ENCODE measurements around the gene PLD6.
"Not testable (repeated sequence)": the region's sequence is repeated elsewhere in the genome, so short reads cannot be mapped to it uniquely, and the experiment has no call there.

Gene PLD6

DNA sequence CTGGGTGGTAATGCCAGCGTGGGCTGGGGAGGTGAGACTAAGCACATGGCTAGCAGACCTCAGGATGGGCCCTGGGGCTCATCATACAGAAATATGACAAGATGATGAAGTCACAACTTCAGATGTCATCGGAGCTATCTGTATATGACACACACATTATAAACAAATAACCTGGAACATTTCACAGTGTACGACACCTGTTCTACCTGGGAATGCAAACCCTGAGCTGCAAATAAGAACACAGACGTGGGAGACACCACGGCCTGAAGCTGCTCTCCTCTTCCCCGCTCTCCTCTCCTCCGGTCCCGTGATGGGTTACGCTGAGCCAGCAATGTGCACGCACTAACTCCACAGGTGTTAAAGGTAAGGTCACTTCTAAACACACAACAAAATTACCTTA lies 4.9 kb downstream of the PLD6 start:
- no peak for DNase-seq (ENCODE audit: low read depth in 2 of 3, low spot score in 1 of 3)

DNA sequence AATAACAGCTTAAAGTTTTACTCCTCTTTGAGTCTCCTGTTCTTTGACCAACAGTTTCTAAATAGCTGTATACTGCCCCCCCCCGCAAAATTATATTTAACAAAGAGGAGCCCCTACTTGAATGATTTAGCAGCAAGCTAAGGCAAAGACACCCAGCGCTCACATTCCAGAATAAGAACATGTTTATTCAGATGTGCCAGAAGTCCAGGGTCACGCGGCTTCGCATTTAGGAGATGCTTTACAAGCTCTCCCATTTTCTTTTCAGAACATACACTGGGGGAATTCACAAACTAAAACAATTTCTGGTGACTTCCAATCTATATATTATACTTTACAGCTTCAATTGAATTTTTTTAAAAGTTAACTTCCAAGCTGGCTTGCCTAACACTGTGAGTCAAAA lies 5.3 kb downstream of the PLD6 start:
- no peak for DNase-seq (ENCODE audit: low read depth in 2 of 3, low spot score in 1 of 3)

DNA sequence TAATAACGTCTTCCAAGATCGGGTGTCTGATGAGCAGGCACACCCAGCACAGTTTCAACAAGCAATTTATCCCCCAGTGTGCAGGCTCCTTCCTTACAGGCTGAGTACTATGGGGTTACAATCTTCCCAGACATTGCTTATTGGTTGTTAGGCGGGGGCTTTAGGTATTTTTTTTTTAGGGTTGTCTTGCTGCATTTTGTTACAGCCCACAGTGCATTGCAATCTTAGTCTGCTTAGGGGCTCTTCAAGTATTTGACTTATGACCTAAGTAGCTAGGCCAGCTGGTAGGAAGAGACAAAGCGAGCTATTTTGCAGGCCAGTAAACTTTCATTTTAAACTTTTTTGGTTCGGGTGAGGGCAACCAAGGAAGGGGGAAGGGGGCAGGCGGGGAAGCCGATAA lies 5.8 kb downstream of the PLD6 start:
- no peak for DNase-seq (ENCODE audit: low read depth in 2 of 3, low spot score in 1 of 3)

DNA sequence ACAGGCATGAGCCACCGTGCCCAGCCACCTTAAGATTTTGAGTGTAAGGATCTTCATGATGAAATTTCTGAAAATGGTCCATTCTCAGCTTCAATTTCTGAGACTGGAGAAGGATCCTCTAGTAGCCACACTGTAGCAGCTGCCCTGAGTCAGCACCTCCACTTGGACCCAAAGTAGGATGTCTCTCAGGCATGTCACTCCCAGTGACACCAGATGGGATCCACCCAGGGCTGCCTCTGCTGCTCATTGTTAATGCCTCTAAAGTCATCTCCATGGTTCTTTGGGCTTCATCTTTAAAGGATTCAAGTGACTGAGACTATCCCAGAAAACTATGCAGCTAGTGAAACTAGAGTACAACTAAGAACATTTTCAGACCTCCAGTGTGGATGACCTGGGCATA lies 7.9 kb downstream of the PLD6 start:
- DNase-seq (ENCODE audit: low read depth in 2 of 3, low spot score in 1 of 3), result no peak

DNA sequence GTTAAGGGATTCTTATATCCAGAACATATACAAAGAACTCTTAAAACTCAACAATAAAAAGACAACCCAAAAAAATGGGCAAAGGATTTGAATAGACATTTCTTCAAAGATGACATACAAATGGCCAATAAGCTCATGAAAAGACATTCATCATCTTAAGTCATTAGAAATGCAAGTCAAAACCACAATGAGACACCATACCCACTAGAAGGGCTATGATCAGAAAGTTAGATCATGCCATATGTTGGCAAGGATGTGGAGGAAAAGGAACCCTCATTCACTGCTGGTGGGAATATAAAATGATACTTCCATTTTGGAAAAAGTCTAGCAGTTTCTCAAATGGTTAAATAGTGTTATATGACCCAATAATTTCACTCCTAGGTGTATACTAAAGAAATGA lies 9.4 kb downstream of the PLD6 start:
- no peak for DNase-seq (ENCODE audit: low read depth in 2 of 3, low spot score in 1 of 3)

DNA sequence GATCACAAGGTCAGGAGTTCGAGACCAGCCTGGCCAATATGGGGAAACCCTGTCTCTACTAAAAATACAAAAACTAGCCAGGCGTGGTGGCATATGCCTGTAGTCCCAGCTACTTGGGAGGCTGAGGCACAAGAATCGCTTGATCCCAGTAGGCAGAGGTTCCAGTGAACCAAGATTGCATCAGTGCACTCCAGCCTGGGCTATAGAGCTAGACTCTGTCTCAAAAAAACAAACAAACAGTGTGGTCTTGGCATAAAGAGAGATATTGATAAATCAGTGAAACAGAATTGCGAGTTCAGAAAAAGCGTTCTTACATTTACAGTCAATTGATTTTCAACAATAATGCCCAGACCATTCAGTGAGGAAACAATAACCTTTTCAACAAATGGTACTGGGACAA lies 10.7 kb downstream of the PLD6 start:
- DNase-seq (ENCODE audit: low read depth in 2 of 3, low spot score in 1 of 3), result not testable (repeated sequence)

DNA sequence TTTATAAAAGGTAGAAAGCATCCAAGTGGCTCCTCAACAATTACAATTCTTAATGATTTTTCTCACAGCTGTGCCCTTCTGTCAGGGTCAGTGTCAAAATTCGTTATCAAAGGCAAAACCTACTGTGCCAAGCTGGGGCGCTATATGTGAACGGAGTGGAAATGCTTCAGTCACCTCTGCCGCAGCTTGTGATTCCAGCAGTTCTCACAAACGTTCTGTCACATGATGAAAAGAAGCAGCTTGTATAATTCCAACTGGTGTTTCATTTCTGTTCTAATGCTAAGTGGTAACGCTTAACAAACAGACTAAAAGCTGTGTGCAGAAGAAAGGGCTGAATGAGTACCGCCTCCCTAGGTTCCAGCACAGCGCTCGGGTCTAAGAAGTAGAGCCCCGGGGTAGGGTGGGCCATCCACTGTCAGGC lies 14.2 kb downstream of the PLD6 start:
- no peak for DNase-seq (ENCODE audit: low read depth in 2 of 3, low spot score in 1 of 3)

DNA sequence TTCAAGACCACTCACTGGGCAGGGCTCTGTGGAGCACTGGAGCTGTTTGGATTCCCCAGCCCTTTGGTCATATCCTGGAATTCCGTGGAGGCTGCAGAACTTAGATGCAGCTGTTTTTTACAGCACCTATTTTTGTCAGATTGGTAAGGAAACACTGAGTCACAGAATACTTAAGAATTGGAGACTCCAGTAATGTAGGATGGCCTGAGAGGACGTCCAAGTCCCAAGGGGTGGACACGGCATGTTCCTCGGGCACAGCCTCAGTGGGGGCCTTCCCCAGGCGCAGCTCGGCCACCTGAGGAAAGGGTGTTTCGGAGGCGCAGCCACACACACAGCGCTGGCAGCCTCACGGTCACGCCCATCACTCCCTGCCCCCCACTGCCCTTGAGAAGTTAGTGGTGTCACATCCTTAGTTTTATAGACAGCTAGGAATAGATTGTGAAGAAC lies 14.8 kb downstream of the PLD6 start:
- DNase-seq (ENCODE audit: low read depth in 2 of 3, low spot score in 1 of 3), result no peak

DNA sequence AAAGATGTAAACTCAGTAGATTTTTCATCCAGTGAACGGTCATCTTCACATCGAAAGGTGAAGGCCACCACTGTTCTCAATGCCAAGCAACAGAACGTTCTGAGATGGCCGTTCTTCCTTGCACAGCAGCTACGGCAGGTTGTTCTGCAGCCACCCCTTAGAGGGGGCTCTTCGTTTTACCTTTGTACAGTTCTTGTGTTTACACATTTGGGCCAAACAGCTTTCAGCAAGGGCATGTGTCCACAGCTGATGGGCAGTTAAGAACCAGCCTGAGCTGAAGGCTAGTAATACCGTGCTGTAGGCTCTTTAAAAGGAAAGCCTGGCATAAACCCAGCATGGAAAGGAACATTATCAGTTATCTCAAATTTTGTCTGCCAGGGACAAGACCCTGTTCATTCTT lies 15.9 kb downstream of the PLD6 start:
- DNase-seq (ENCODE audit: low read depth in 2 of 3, low spot score in 1 of 3), result no peak

DNA sequence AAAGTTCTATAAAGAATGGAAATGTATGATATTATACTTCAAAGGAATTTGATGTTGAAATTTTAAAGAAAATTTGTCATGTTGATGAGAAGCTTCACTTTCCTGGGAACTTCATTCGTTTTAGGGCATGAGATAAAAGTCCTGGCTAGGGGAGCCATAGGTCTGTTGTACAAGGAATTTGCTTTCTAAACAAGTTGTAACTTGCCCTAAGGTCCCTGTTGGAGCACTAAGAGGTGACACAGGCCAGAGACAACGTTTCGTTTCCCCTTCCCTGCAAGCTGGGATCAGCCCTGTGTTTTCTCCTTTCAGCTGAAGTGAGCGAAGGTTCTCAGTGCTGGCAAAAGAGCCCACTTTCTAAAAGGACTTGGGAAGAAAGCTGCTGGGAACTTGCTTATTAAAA lies 16.6 kb downstream of the PLD6 start:
- DNase-seq (ENCODE audit: low read depth in 2 of 3, low spot score in 1 of 3), result no peak

DNA sequence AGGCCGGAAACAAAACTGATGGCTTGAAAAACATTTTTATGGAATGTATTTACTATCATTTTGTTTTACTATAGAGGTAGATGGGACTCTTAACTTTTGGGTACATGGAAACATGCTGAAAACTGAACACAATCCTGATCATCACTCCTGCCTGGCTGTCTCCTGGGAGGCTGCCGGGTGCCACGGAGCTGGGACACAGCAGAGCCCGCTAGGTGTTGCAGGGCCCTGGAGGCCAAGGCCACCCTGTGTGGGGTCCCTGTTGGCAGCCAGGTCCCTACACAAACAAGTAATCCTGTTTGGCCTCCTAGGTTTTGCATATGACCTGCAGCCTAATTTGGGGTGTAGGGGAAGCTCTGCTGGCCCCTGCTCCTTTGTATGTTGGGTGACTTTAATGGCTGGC lies 17.5 kb downstream of the PLD6 start:
- DNase-seq (ENCODE audit: low read depth in 2 of 3, low spot score in 1 of 3), result no peak

DNA sequence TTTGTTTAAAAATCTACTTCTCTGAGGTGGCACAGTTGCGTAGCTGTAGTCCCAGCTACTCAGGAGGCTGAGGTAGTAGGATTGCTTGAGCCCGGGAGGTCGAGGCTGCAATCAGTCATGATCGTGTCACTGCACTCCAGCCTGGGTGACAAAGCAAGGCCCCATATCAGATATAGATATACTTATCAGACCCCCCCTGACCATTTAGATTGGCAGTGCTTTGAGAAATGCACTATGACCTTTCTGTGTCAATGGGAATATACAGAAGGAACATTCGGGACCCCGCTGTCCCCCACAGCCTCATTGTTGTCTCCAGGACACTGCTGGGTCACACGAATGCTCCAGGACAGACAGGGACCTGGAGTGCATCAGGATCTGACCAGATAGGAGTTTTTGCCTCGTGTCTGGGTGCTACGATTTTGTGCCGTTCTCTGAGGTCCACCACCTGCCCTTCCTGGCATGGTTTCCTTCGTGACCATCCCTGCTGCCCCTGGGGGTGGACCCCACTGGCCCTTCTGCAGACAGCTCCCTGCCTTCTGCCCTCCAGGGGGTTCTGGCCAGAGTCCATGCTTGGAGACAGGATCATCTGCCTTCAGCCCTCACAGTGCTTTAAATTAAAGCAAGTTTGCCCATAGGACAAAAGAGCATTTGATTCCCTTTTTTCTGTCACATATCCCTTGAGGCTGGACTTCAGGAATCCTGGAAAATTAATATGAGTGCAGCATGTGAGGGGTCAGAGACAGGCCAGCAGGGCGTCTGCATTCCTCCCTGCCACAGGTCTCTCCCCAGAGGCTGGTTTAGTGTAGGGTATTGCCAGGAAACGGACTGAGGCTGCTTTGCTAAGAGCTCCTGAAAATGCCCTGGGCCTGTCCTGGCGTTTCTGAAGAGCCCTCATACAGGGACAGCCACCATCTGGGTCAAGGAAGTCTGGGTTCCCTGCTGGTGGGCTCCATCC lies 19.3 kb downstream of the PLD6 start:
- DNase-seq (ENCODE audit: low read depth in 2 of 3, low spot score in 1 of 3), result no peak

DNA sequence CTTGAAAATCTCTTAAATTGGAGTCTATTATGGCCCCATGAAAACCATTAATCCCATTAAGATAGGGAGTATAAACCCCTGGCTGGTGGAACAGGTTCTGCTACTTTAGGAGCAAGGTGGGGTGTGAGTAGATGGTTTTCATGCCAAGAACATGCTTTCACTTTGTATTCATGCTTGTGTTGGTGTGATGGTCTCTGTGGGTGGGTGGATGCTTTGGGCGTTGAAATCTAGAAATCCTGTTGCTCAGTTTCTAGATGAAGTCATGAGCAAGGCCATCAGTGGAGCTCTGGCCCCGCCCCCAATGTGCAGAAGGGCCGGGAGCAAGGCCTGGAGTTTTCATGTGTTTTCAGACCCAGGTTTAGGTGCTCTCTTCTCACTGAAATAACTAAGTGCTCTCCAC lies 20.1 kb downstream of the PLD6 start:
- peak; percentile 44 to 62 (median 55) for DNase-seq (ENCODE audit: low read depth in 2 of 3, low spot score in 1 of 3)

DNA sequence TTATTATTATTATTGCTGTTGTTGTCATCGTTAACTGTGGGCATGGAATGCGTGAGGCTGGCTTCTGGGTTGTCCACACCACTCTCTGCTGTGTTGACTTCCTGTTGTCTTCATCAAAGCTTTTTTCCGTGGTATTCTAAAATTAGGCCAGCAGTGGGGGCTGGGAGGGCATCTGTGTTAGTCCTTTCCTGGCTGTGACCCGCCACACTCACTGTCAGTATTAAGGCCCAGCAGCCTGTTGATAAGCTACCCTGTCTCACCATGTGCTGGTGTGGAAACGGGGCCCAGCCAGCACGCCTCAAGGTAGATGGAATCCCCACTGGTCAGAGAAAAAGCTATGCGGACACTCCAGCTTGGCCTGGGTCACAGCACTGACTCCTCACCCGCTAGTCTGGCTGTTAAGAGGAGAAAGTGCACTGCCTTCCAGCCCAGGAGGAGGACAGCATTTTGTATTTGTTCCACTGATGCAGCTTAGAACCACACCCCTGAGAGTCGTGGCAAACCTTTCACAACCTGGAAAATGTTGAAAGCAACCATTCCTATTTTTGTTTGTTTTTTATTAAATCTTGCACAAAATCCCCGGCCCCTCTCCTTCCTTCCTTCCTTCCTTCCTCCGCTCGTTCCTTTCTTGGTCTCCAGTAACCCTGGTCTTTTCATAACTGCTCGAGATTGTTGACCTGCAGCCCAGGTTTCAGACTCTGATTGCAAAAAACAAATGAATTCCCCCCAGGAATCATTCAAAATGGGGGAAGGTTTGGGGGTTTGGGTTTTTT lies 21.0 kb downstream of the PLD6 start:
- not testable (repeated sequence) for DNase-seq (ENCODE audit: low read depth in 2 of 3, low spot score in 1 of 3)

DNA sequence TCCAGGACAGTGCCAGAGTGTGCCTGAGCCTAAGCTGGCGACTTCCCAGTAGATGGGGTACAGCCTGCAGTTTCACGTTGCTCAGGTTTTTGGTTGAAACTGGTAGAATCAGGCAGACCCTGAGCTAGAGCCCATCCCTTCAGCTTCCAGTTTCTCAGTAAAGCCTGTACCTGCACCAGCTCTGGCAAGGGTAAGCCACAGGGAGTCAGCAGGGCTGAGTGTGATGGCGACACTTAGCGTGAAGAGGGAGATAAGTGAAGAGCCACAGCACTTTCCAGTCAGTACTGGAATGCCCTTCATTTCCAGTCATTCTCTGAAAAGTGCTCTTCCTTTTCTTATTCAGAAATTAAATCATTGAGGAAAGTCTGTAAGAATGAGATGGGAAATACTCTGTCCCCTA lies 22.4 kb downstream of the PLD6 start:
- DNase-seq (ENCODE audit: low read depth in 2 of 3, low spot score in 1 of 3), result no peak

DNA sequence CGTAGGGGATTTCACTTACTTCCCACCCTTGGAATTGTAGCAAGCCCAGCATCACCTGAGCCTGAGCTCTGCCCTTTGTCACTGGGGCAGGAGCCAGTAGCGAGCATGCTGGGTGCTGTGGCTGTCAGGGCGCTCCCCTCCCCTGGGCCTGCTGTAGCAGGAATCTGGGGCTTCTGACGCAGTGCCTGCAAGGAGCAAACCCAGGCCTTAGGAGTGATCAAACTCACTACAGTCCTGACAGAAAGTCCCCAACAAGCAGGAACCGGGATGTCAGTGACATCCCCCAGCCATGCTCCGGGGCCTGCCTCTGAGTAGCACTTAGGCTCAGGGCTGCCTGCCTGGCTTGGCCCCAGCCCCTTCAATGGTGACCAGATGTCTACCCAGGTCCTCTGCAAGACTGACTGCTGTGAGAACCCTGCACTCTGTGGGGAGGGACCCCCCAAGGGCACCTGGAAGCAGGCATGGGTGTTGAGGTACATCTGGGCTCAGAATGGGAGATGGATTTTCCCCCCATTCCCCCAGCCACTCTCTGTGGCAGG lies 23.5 kb downstream of the PLD6 start:
- DNase-seq (ENCODE audit: low read depth in 2 of 3, low spot score in 1 of 3), result no peak

DNA sequence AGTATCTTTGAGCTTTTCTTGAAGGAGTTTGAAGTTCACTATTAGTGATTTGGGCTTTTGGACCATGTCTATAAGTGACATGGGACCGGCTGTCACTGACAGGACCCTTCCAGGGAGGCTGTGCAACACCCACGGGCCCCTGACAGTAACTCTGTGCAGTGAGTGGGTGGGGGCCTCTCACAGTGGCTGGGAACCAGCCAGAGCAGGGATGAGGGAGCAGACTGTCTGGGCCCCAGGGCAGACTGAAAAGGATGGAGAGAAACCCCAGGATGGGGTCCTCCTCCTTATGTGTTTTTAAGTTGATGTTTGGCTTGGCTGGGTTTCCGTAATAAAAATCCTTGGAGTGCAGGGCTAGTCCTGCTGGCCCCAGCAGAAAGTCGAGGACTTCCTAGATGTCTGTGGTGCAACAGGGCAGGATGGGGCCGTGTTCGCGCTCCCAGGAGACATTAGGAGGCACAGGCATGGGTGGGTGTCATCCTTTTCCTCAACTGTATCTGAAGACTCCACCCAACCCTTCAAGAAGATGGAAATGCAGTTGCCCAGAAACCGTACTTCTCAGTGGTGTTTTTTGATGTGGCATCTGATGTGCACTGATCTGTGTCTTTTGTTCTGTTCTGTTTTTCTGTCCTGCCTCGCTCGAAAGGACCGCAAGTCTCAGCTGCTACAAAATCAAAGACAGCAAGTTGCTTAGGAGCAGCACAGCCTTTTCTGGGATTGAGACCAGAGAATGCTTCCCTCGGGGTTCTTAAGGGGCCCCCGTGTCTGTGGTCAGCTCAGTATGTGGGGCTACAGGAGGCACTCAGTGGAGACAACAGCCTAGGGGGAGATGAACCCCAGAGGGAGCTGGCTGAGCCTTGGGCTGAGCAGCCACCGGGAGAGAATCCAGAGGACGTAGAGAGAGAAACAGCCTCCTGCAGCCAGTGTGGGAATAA lies 24.2 kb downstream of the PLD6 start:
- no peak for DNase-seq (ENCODE audit: low read depth in 2 of 3, low spot score in 1 of 3)

DNA sequence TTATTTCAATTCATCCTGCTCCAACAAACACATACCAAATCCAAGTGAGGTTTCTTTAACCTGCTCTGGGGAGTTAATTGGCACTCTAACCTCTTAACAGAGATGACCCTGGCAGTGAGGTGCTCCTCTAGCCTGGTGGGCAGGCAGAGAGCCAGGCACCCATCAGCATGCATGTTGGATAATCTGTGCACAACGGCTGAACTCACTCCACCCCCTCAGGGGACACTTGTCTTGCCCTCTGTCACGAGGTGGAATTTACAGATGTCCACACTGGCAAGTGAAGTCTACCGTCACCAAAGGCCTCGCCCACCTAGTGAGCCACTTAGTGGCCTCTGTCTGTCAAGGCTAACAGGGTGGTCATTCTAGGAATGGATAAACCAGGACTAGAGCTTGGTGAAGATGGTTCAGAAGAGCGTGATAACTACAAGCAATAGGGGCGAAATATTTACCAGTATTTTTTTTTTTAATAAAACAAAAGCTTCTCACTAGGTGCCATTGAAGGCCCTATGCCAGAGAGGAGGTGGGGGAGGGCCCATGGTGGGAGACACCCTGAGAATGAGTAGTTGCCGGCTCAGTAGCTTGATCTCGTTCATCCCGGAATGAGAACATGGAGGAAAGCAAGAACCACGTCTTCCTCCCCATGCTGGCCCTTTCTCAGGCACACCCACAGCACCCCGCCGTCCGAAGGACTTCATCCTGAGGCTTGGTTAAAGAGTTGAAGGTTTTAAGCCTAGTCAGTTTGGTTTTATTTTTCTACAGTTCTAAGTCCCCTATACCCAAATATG lies 25.2 kb downstream of the PLD6 start:
- no peak for DNase-seq (ENCODE audit: low read depth in 2 of 3, low spot score in 1 of 3)

DNA sequence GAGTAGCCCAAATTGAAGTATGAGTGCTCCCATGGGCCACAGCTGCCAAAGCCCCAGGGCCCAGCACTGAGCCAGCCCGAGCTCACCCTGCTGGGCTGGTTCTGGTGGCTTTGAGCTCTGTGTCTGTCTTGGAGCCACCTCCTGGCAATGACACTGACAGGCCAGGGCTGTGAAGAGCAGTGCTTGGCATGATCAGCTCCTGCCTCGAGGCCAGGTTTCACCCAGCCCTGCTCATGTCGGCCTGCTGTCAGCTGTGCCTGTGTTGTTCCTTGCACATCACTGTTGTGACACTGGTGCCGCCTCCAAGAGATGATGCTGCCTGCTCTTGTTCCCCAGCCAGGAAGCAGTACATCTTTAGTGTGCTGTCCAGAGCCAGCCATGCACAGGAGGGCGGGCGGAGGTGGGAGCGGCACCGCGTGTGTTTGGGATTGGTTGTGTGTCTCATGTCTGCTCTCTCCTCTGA lies 26.0 kb downstream of the PLD6 start:
- DNase-seq (ENCODE audit: low read depth in 2 of 3, low spot score in 1 of 3), result no peak

DNA sequence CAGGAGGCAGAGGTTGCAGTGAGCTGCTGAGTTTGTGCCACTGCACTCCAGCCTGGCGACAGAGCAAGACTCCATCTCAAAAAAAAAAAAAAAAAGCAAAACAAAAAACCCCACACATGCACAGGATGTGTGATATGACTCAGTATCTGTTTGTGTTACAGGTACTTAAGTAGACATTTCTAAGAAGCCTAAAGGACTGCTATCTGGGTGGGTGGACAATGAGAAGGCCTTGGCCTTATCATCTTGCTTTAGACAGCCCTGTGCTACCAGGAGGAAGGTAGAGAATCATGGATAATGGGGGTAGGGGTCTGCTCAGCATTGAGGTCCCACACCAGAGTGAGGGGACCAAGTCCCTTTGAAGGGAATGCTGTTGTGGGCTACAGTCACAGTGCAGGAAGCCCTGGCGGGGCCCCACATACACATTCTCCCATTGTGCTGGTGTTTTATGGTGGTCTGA lies 26.7 kb downstream of the PLD6 start:
- DNase-seq (ENCODE audit: low read depth in 2 of 3, low spot score in 1 of 3), result no peak

Measured in stimulated activated CD4-positive, alpha-beta T cell treated with anti-CD3 and anti-CD28 coated beads, Interleukin-12 subunit alpha, Interleukin-12 subunit beta, amount 100 ng/mL, for 48 hours (primary cell).